ENCODE measurements around the gene HLA-DMB. TPM values are rescaled to one million over a fixed set of nuclear protein-coding genes. Genes with fewer than 3 reads are reported as not detected.

The HLA-DMB gene
- total RNA-seq, 1 donor from 2014 or later = 43.2 TPM

GRCh38 chr6:32971581-32972352, 30.9 kb upstream of the HLA-DMB start:
- DNase-seq (ENCODE audit: low spot score) = peak; percentile 100

GRCh38 chr6:32971242-32971580, 30.4 kb upstream of the HLA-DMB start:
- no peak for DNase-seq (ENCODE audit: low spot score)

GRCh38 chr6:32970413-32971241, 29.8 kb upstream of the HLA-DMB start:
- DNase-seq (ENCODE audit: low spot score) = peak; percentile 88

- DNase-seq (ENCODE audit: low spot score) = peak; percentile 62
These were observed 29.0 kb upstream of the HLA-DMB start for GRCh38 chr6:32969685-32970412.

- peak; percentile 52 for DNase-seq (ENCODE audit: low spot score)
These were observed 28.2 kb upstream of the HLA-DMB start for GRCh38 chr6:32968867-32969684.

GRCh38 chr6:32968093-32968866, 27.5 kb upstream of the HLA-DMB start, which contains the start of gene BRD2:
BRD2 (plus strand) TSS chr6:32968594; CDS start chr6:32972899, 4,305 bp downstream.
- peak; percentile 96 for DNase-seq (ENCODE audit: low spot score)

- peak; percentile 26 for DNase-seq (ENCODE audit: low spot score)
These were observed 26.6 kb upstream of the HLA-DMB start for GRCh38 chr6:32967151-32968091.

- DNase-seq (ENCODE audit: low spot score) = no peak
These were observed 23.9 kb upstream of the HLA-DMB start for GRCh38 chr6:32964776-32965175.

- DNase-seq (ENCODE audit: low spot score) = no peak
These were observed 23.0 kb upstream of the HLA-DMB start for GRCh38 chr6:32963866-32964265.

GRCh38 chr6:32962213-32962826, 21.5 kb upstream of the HLA-DMB start:
- DNase-seq (ENCODE audit: low spot score) = no peak

- DNase-seq (ENCODE audit: low spot score) = no peak
These were observed 19.7 kb upstream of the HLA-DMB start for GRCh38 chr6:32960563-32960962.

GRCh38 chr6:32956176-32956575, 15.3 kb upstream of the HLA-DMB start:
- DNase-seq (ENCODE audit: low spot score) = no peak

- DNase-seq (ENCODE audit: low spot score) = no peak
These were observed 14.4 kb upstream of the HLA-DMB start for GRCh38 chr6:32954986-32955802.

- DNase-seq (ENCODE audit: low spot score) = no peak
These were observed 13.4 kb upstream of the HLA-DMB start for GRCh38 chr6:32954267-32954666.

GRCh38 chr6:32953775-32954174, 12.9 kb upstream of the HLA-DMB start:
- no peak for DNase-seq (ENCODE audit: low spot score)

GRCh38 chr6:32952817-32953739, 12.2 kb upstream of the HLA-DMB start, which contains the start of gene HLA-DMA:
HLA-DMA (minus strand) TSS chr6:32953097; CDS start chr6:32953036, 61 bp downstream.
- peak; percentile 95 for DNase-seq (ENCODE audit: low spot score)

GRCh38 chr6:32950449-32950848, 9.6 kb upstream of the HLA-DMB start:
- no peak for DNase-seq (ENCODE audit: low spot score)
